K562 (cell line): ENCODE measurements around the gene CRB2. TPM values are rescaled to one million over a fixed set of nuclear protein-coding genes. Genes with fewer than 3 reads are reported as not detected.

ENCODE experiments used
- ATAC-seq: fragments of 200-7000 bp; cut with Tn5 transposase; 3 replicates; pipeline ENCODE4 v1.9.1; 2020; ENCODE audit warnings: moderate library complexity
- BruUV-seq: library from RNA; stranded (reverse); fragments of 400-500 nt; replicated peaks from 2 replicates; lab custom pipeline; 2021; lab: Mats Ljungman, UMichigan
- CTCF ChIA-PET: fragments of 300-600 bp; formaldehyde crosslinking; extraction: SDS; loops from one replicate; lab custom pipeline; 2021; ENCODE audit warnings: low intra/inter-chr PET ratio; lab: Yijun Ruan, JAX
- POLR2A ChIA-PET: fragments of 300-600, 350-650 bp; sonication (Branson Sonifier 250); formaldehyde crosslinking; extraction: SDS; loops from one replicate; lab custom pipeline; 2021; ENCODE audit warnings: antibody characterized with exemption, inconsistent platforms; lab: Yijun Ruan, JAX
- DNase-seq, 4 experiments: peaks; one replicate each; pipeline versions ENCODE4 v3.0.0 to v3.0.0-alpha.2; 2011 to 2018; ENCODE audit warnings: low spot score in 3 of 4, mixed read lengths in 3 of 4; ENCODE audit errors: extremely low read depth in 1 of 4
- FAIRE-seq: peaks from 2 replicates; lab custom pipeline; 2011; peaks lifted over from hg19 to GRCh38; lab: Jason Lieb, UNC
- H2AFZ ChIP-seq: 2 replicates; pipeline ENCODE4 v1.6.0; 2011; ENCODE audit warnings: low read depth, low read length, control low read depth, inconsistent platforms
- H3K27ac ChIP-seq: fragments of 200-600 bp; 3 replicates; pipeline ENCODE4 v1.8.0; 2011; ENCODE audit warnings: low read depth, mild to moderate bottlenecking, control low read depth, inconsistent platforms, low read length, moderate library complexity, mixed read lengths; ENCODE audit errors: extremely low read depth
- H3K27me3 ChIP-seq, 2 experiments: fragments of 300-600 bp in 1 of 2; 2 replicates in 1 of 2; 3 replicates in 1 of 2; pipeline versions ENCODE4 v1.6.0 to v1.8.0; 2011; ENCODE audit warnings: inconsistent platforms in 2 of 2, low read length in 2 of 2, mild to moderate bottlenecking in 1 of 2, mixed read lengths in 1 of 2, moderate library complexity in 1 of 2; ENCODE audit not compliant: control insufficient read depth in 2 of 2, insufficient read depth in 2 of 2
- H3K36me3 ChIP-seq: fragments of 300-600 bp; 3 replicates; pipeline ENCODE4 v1.8.0; 2011; ENCODE audit warnings: mild to moderate bottlenecking, low read length, inconsistent platforms; ENCODE audit not compliant: control insufficient read depth, insufficient read depth
- H3K4me1 ChIP-seq, 2 experiments: fragments of 200-600 bp in 1 of 2; replicated peaks in 1 of 2; 2 replicates in 1 of 2; 3 replicates in 1 of 2; pipeline versions ENCODE4 v1.5.1 to v1.8.0; 2011; ENCODE audit warnings: inconsistent platforms in 2 of 2, low read length in 2 of 2, mild to moderate bottlenecking in 1 of 2, mixed read lengths in 1 of 2, moderate library complexity in 1 of 2; ENCODE audit not compliant: control insufficient read depth in 2 of 2, insufficient read depth in 2 of 2
- H3K4me2 ChIP-seq: 2 replicates; pipeline ENCODE4 v1.6.1; 2011; ENCODE audit warnings: low read length, control low read depth, inconsistent platforms, mixed read lengths; ENCODE audit not compliant: insufficient read depth
- H3K4me3 ChIP-seq: fragments of 200-600 bp; sonication (generic), shearing (Covaris generic); 2 replicates; pipeline ENCODE4 v1.5.1; 2016; ENCODE audit warnings: control low read depth, inconsistent platforms
- H3K79me2 ChIP-seq: fragments of 200-600 bp; 3 replicates; pipeline ENCODE4 v1.8.0; 2011; ENCODE audit warnings: low read length, inconsistent platforms; ENCODE audit not compliant: control insufficient read depth, insufficient read depth
- H3K9ac ChIP-seq, 2 experiments: 2 replicates each; pipeline versions ENCODE4 v1.6.0 to v1.6.1; 2011; ENCODE audit warnings: low read depth in 2 of 2, low read length in 2 of 2, control low read depth in 1 of 2, inconsistent platforms in 1 of 2, mild to moderate bottlenecking in 1 of 2, mixed read lengths in 1 of 2; ENCODE audit not compliant: insufficient read depth in 1 of 2
- H3K9me1 ChIP-seq: one replicate; pipeline ENCODE4 v1.6.0; 2011; ENCODE audit warnings: inconsistent platforms, mild to moderate bottlenecking, low read length, moderate library complexity; ENCODE audit not compliant: control insufficient read depth, insufficient read depth
- H3K9me3 ChIP-seq: replicated peaks from 2 replicates; pipeline ENCODE4 v1.5.1; 2011; ENCODE audit warnings: low read depth, low read length, inconsistent platforms; ENCODE audit not compliant: control insufficient read depth, insufficient read depth
- H4K20me1 ChIP-seq: replicated peaks from 2 replicates; pipeline ENCODE4 v1.6.1; 2011; ENCODE audit warnings: low read length, inconsistent platforms, mixed read lengths; ENCODE audit not compliant: control insufficient read depth, insufficient read depth
- ARID3A ChIP-seq: IDR thresholded peaks from 2 replicates; pipeline ENCODE4 v1.6.1; 2012; ENCODE audit warnings: low read depth, low read length, improper control_type of control experiment, borderline replicate concordance
- ARNT ChIP-seq, 2 experiments: fragments of 450-650 bp; IDR thresholded peaks; 2 replicates each; pipeline ENCODE4 v1.6.1; 2016; ENCODE audit warnings: mild to moderate bottlenecking in 1 of 2
- CTBP1 ChIP-seq: fragments of 450-650 bp; IDR thresholded peaks from 2 replicates; pipeline ENCODE4 v1.6.1; 2016; ENCODE audit warnings: borderline replicate concordance
- EHMT2 ChIP-seq: fragments of 450-650 bp; IDR thresholded peaks from 2 replicates; pipeline ENCODE4 v1.6.1; 2018; ENCODE audit warnings: antibody characterized with exemption
- ERF ChIP-seq: fragments of 450-650 bp; formaldehyde crosslinking; IDR thresholded peaks from 2 replicates; pipeline ENCODE4 v1.4.0; 2020; ENCODE audit warnings: mild to moderate bottlenecking, mixed read lengths
- EWSR1 ChIP-seq: fragments of 450-650 bp; IDR thresholded peaks from 2 replicates; pipeline ENCODE4 v1.6.1; 2018; ENCODE audit warnings: borderline replicate concordance, mild to moderate bottlenecking, low read depth, moderate library complexity; ENCODE audit not compliant: partially characterized antibody
- HLTF ChIP-seq: fragments of 450-650 bp; IDR thresholded peaks from 2 replicates; pipeline ENCODE4 v1.6.1; 2016
- KLF6 ChIP-seq: fragments of 250-450 bp; sonication (Bioruptor Pico); IDR thresholded peaks from 2 replicates; pipeline ENCODE4 v1.4.0; 2020; ENCODE audit warnings: mild to moderate bottlenecking, moderate library complexity, borderline replicate concordance
- MAFF ChIP-seq: IDR thresholded peaks from 2 replicates; pipeline ENCODE4 v1.6.1; 2012; ENCODE audit warnings: low read length, improper control_type of control experiment
- NCOA2 ChIP-seq, 2 experiments: fragments of 450-650 bp; IDR thresholded peaks; 2 replicates each; pipeline ENCODE4 v1.6.1; 2018; ENCODE audit warnings: mild to moderate bottlenecking in 2 of 2, moderate library complexity in 1 of 2; ENCODE audit not compliant: partially characterized antibody in 2 of 2
- NR4A1 ChIP-seq, 2 experiments: fragments of 250-450 bp in 1 of 2; fragments of 450-650 bp in 1 of 2; sonication (Bioruptor Pico) in 1 of 2; IDR thresholded peaks; 2 replicates each; pipeline versions ENCODE4 v1.4.0 to v1.6.1; 2016 to 2020; ENCODE audit warnings: mild to moderate bottlenecking in 2 of 2, missing compliant biosample characterization in 1 of 2, missing genetic modification characterization in 1 of 2, moderate library complexity in 1 of 2
- RBM25 ChIP-seq: fragments of 200-400 bp; formaldehyde crosslinking; IDR thresholded peaks from 2 replicates; pipeline ENCODE4 v1.6.1; 2018; ENCODE audit warnings: low read length, low read depth, moderate library complexity; ENCODE audit not compliant: severe bottlenecking
- SNIP1 ChIP-seq: fragments of 450-650 bp; IDR thresholded peaks from 2 replicates; pipeline ENCODE4 v1.7.1; 2017; ENCODE audit warnings: low read depth, mild to moderate bottlenecking
- SRSF9 ChIP-seq: fragments of 200-400 bp; formaldehyde crosslinking; IDR thresholded peaks from 2 replicates; pipeline ENCODE4 v1.6.1; 2017; ENCODE audit warnings: low read depth, low read length, borderline replicate concordance
- THRAP3 ChIP-seq: fragments of 450-650 bp; IDR thresholded peaks from 2 replicates; pipeline ENCODE4 v1.6.1; 2016; ENCODE audit warnings: mild to moderate bottlenecking, inconsistent platforms, borderline replicate concordance
- YBX1 ChIP-seq: fragments of 450-650 bp; IDR thresholded peaks from 2 replicates; pipeline ENCODE4 v1.7.1; 2016; ENCODE audit warnings: mild to moderate bottlenecking
- ZBTB34 ChIP-seq: fragments of 250-450 bp; sonication (Bioruptor Pico); IDR thresholded peaks from 2 replicates; pipeline ENCODE4 v1.8.0; 2021; ENCODE audit warnings: mild to moderate bottlenecking, moderate library complexity
- ZNF384 ChIP-seq: IDR thresholded peaks from 2 replicates; pipeline ENCODE4 v1.6.1; 2012; ENCODE audit warnings: low read depth, low read length, improper control_type of control experiment
- ZNF583 ChIP-seq: fragments of 250-450 bp; sonication (Bioruptor Pico); IDR thresholded peaks from 2 replicates; pipeline ENCODE4 v1.4.0; 2020
- WGBS: fragments of 100-300 bp; shearing (Covaris generic); methylation state at CpG from one replicate; pipeline ENCODE4 v1.1.6; 2016; ENCODE audit warnings: low coverage, mixed read lengths; ENCODE audit not compliant: insufficient coverage; ENCODE audit errors: missing lambda C conversion rate; 5-methylcytosine and 5-hydroxymethylcytosine counted together
- in situ Hi-C: fragments of 300-500 bp; cut with MboI; formaldehyde crosslinking; loops from 4 replicates; pipeline ENCODE4 v1.15.0; 2018; ENCODE audit warnings: inconsistent platforms, mixed read lengths
- intact Hi-C: fragments of 100-400 bp; cut with micrococcal nuclease; formaldehyde crosslinking; loops from 2 replicates; pipeline ENCODE4 v1.14.2; 2022
- polyA plus RNA-seq, 8 experiments: library from polyadenylated mRNA; depleted of rRNA in 4 of 8; stranded (reverse) in 5 of 8; unstranded in 3 of 8; fragments of >200 nt; fragmentation: Nextera tagmentation in 2 of 8; fragmentation: Illumina TruSeq in 1 of 8; extraction: Ambion mirVana in 2 of 8; extraction: Trizol in 1 of 8; gene quantifications; 2 replicates each; pipeline versions ENCODE4 v1.2.1 to v1.2.3, GENCODE V29; 2011 to 2014; ENCODE audit warnings: inconsistent platforms in 1 of 8, missing spikeins in 1 of 8
- total RNA-seq, 7 experiments: library from RNA; depleted of rRNA in 6 of 7; stranded (reverse); fragments of >200 nt in 6 of 7; fragmentation: Illumina TruSeq in 2 of 7; extraction: Trizol in 2 of 7; gene quantifications; 2 replicates each; pipeline versions ENCODE4 v1.2.1 to v1.2.3, GENCODE V29; 2011 to 2021; ENCODE audit warnings: low replicate concordance in 1 of 7

CRB2 gene
- total and polyA plus RNA-seq, 9 of the 15 experiments (the other 6 are each of a cell fraction or from before 2014, with no cell fraction given): 0.13 to 1.2 (median 0.25) TPM; not detected in 2

- Histone ChIP-seq H3K4me1 (peaks cover 22 to 27% of the 10 kb centered on the region in 2 experiments; a peak in 4 of 5 replicates), H3K36me3 (no peaks in the 10 kb centered on the region), H3K9me1 (no peaks in the 10 kb centered on the region), H3K27me3 (no peaks in the 10 kb centered on the region; a peak in 1 of 5 replicates), H3K9me3 (no peaks in the 10 kb centered on the region), H3K4me2 (peak overlapping the region; percentile 61; the same call in 1 of the 2 replicates), H4K20me1 (no peaks in the 10 kb centered on the region), H3K27ac (peak overlapping the region; percentile 57; the same call in 2 of the 3 replicates), H3K9ac (peak overlapping the region in 1 of 2 experiments; percentile 39; a peak in 1 of 4 replicates), H3K4me3 (no peak overlapping the region), H3K79me2 (no peaks in the 10 kb centered on the region), H2AFZ (peak overlapping the region; percentile 100)
- CTCF ChIA-PET: no interaction called here
- FAIRE-seq (peak; percentile 19), DNase-seq (peak in 1 of 4 experiments; percentile 13), ATAC-seq (peak; percentile 58)
- WGBS: 14% methylated on average over 7 of the region's 7 CpGs
- intact Hi-C loops: no loop called here
- POLR2A ChIA-PET: interaction anchor here (0.6 to 1.5 kb wide), 3 partner anchors 9 to 12 kb away, joined by 3 to 5 read pairs (median 5); no protein-coding TSS in a partner anchor
- in situ Hi-C loops: no loop called here
- BruUV-seq: no TSS peak
- TF ChIP-seq ZNF384 (no peak), SRSF9 (no peak), MAFF (no peak), RBM25 (peak; percentile 24), ARNT (IDR thresholded peaks at IDR 0.05) (no peak), EWSR1 (no peak), EHMT2 (no peak), SNIP1 (no peak), ARID3A (no peak), HLTF (no peak), ZBTB34 (CRISPR knock-in tag) (no peak; the same call in 1 of the 2 replicates), CTBP1 (peak; percentile 20; the same call in 1 of the 2 replicates), NCOA2 (IDR thresholded peaks at IDR 0.05; ENCODE audit: partially characterized antibody in 2 of 2) (no peak), KLF6 (CRISPR knock-in tag) (no peak), YBX1 (no peak), ZNF583 (CRISPR knock-in tag) (0 out of 2 replicates have a peak, but pooled peaks have one; percentile 62), ERF (no peak), THRAP3 (no peak), NR4A1 (CRISPR knock-in tag; IDR thresholded peaks at IDR 0.05) (no peak), NR4A1 (tag; IDR thresholded peaks at IDR 0.05) (no peak)
These were observed 39.8 kb upstream of the CRB2 start for GRCh38 chr9:123316053-123316718.
